Adrenal gland (tissue), 19 donors: ENCODE data around the gene DNASE1L3. TPM values are rescaled to one million over a fixed set of nuclear protein-coding genes. Genes with fewer than 3 reads are reported as not detected.

Source experiments
- DNase-seq, 7 donors: peaks; one replicate each; pipeline ENCODE4 v3.0.0-alpha.2; 2019 to 2020
- H3K27ac ChIP-seq, 5 donors: fragments of 200-600 bp; sonication (generic) in 4 of 5; 1 replicate in 3 of 5; 2 replicates in 2 of 5; pipeline versions ENCODE4 v1.5.1 to v1.8.0; 2016 to 2020; ENCODE audit warnings: mild to moderate bottlenecking in 1 of 5
- H3K27me3 ChIP-seq: fragments of 200-600 bp; 2 replicates; pipeline ENCODE4 v1.8.0; 2021
- H3K36me3 ChIP-seq, 2 donors: fragments of 200-600 bp; replicated peaks in 1 of 2; 1 replicate in 1 of 2; 2 replicates in 1 of 2; pipeline versions ENCODE4 v1.5.1 to v1.8.0; 2018 to 2022
- H3K4me1 ChIP-seq, 2 donors: fragments of 200-600 bp; replicated peaks in 1 of 2; 1 replicate in 1 of 2; 2 replicates in 1 of 2; pipeline versions ENCODE4 v1.5.1 to v1.8.0; 2018 to 2021
- H3K4me3 ChIP-seq, 4 donors: fragments of 200-600 bp; sonication (generic) in 3 of 4; one replicate each; pipeline ENCODE4 v1.5.1; 2016 to 2018
- H3K9me3 ChIP-seq, 3 donors: fragments of 200-600 bp; sonication (generic) in 1 of 3; replicated peaks in 1 of 3; 1 replicate in 2 of 3; 2 replicates in 1 of 3; pipeline versions ENCODE4 v1.5.1 to v1.8.0; 2016 to 2021
- CTCF ChIP-seq, 6 experiments: fragments of 450-650 bp in 4 of 6; fragments of 200-600 bp in 2 of 6; sonication (generic) in 1 of 6; IDR thresholded peaks; 1 replicate in 5 of 6; 2 replicates in 1 of 6; pipeline versions ENCODE4 v1.5.1 to v1.8.0; 2016 to 2021; ENCODE audit warnings: antibody characterized with exemption in 6 of 6, mild to moderate bottlenecking in 2 of 6, moderate library complexity in 1 of 6
- POLR2A ChIP-seq, 2 donors: fragments of 450-650 bp; IDR thresholded peaks; one replicate each; pipeline ENCODE4 v1.6.1; 2017; ENCODE audit warnings: antibody characterized with exemption in 2 of 2, mild to moderate bottlenecking in 2 of 2, moderate library complexity in 1 of 2
- WGBS, 4 donors: extraction: QIAGEN DNeasy Blood & Tissue Kit in 2 of 4; methylation state at CpG; one replicate each; pipeline versions ENCODE4 v1.1.5 to v1.1.7; 2013 to 2017; 5-methylcytosine and 5-hydroxymethylcytosine counted together
- intact Hi-C, 2 donors: fragments of 100-400 bp; cut with DNase I; formaldehyde crosslinking; loops; one replicate each; pipeline versions ENCODE4 v1.14.1 to v1.15.0; 2022 to 2023
- long read RNA-seq, 10 donors: library from polyadenylated mRNA in 3 of 10; unstranded in 2 of 10; stranded (forward) in 1 of 10; transcript quantifications; one replicate each; pipeline ENCODE4 v2.0.0 and lab custom pipeline, GENCODE V29; 2021 to 2026
- polyA plus RNA-seq, 3 donors: library from polyadenylated mRNA; stranded (reverse); fragments of 200-250 nt in 2 of 3; fragments of 350-450 nt in 1 of 3; fragmentation: Illumina TruSeq in 1 of 3; extraction: RNeasy Lipid Tissue Mini Kit (QIAGEN cat#74804) in 1 of 3; gene quantifications; one replicate each; pipeline ENCODE4 v1.2.3, GENCODE V29; 2013 to 2014
- total RNA-seq, 9 donors: library from RNA; depleted of rRNA in 4 of 9; stranded (reverse); fragments of >200 nt in 4 of 9; fragments of 120-200 nt in 1 of 9; fragmentation: NEBNext Ultra II Directional in 1 of 9; extraction: Animal tissue kit (Norgen Biotek cat#: 25700) in 1 of 9; gene quantifications; one replicate each; pipeline versions ENCODE4 v1.1.0 to v1.2.4, GENCODE V29; 2013 to 2023
- donor health status: healthy with polysubstance abuse.
- donor health status: Bipolar disorder and iron deficiency.
- donor health status: DM: yes; HTN: yes; CAD: no.
- donor health status: DM: no; HTN: no; CAD: no.
- donor health status: DM: no; HTN: no; CAD: no.
- donor health status: DM: yes; HTN: yes; CAD: no.

Gene DNASE1L3
- total RNA-seq: 10 to 100 TPM; 23.8 to 83.9 (median 57.9) TPM
- 10 to 100 TPM; 29.2 to 57.6 (median 46.3) TPM for polyA plus RNA-seq
- long read RNA-seq, donor 1, transcript DNASE1L3-201 (8 exons, 1,294 nt): major isoform, 36 of 50 reads
- long read RNA-seq, donor 1, partial matches to known transcripts: 0 of 50 reads
- long read RNA-seq, donor 1, other reads (novel, unspliced or antisense): 13 of 50 reads
- long read RNA-seq, donor 2, partial matches to known transcripts: 0 of 4 reads
- long read RNA-seq, donor 2, other reads (novel, unspliced or antisense): 0 of 4 reads
- long read RNA-seq, donor 3, transcript DNASE1L3-201 (8 exons, 1,294 nt): major isoform, 18 of 26 reads
- long read RNA-seq, donor 3, partial matches to known transcripts: 0 of 26 reads
- long read RNA-seq, donor 3, other reads (novel, unspliced or antisense): 8 of 26 reads
- long read RNA-seq, donor 4, transcript DNASE1L3-201 (8 exons, 1,294 nt): major isoform, 74 of 84 reads
- long read RNA-seq, donor 4, partial matches to known transcripts: 5 of 84 reads
- long read RNA-seq, donor 4, other reads (novel, unspliced or antisense): 2 of 84 reads
- long read RNA-seq, donor 5, transcript DNASE1L3-201 (8 exons, 1,294 nt): major isoform, 57 of 66 reads
- long read RNA-seq, donor 5, partial matches to known transcripts: 3 of 66 reads
- long read RNA-seq, donor 5, other reads (novel, unspliced or antisense): 2 of 66 reads
- long read RNA-seq, donor 6, transcript DNASE1L3-201 (8 exons, 1,294 nt): major isoform, 39 of 42 reads
- long read RNA-seq, donor 6, partial matches to known transcripts: 1 of 42 reads
- long read RNA-seq, donor 6, other reads (novel, unspliced or antisense): 0 of 42 reads
- long read RNA-seq, donor 7, partial matches to known transcripts: 0 of 1 reads
- long read RNA-seq, donor 7, other reads (novel, unspliced or antisense): 0 of 1 reads
- long read RNA-seq, donor 8, transcript DNASE1L3-201 (8 exons, 1,294 nt): major isoform, 21 of 24 reads
- long read RNA-seq, donor 8, partial matches to known transcripts: 0 of 24 reads
- long read RNA-seq, donor 8, other reads (novel, unspliced or antisense): 0 of 24 reads
- long read RNA-seq, donor 9, transcript DNASE1L3-201 (8 exons, 1,294 nt): major isoform, 19 of 19 reads
- long read RNA-seq, donor 9, partial matches to known transcripts: 0 of 19 reads
- long read RNA-seq, donor 9, other reads (novel, unspliced or antisense): 0 of 19 reads
- long read RNA-seq, donor 10, partial matches to known transcripts: 0 of 3 reads
- long read RNA-seq, donor 10, other reads (novel, unspliced or antisense): 0 of 3 reads

- no peaks in the 10 kb centered on the region for H3K9me3 ChIP-seq
- no peaks in the 10 kb centered on the region for H3K27me3 ChIP-seq
- WGBS, 4 donors: 59 to 74% (median 70%) methylated on average over 11 to 14 of the region's 14 CpGs
- H3K36me3 ChIP-seq: no peaks in the 10 kb centered on the region
- intact Hi-C loops: no loop called here
- no peaks in the 10 kb centered on the region for H3K4me1 ChIP-seq
- H3K27ac ChIP-seq: peak within 1 kb of the TSS in 2 of 5 donors; percentile 12 to 54
- no peak within 1 kb of the TSS for H3K4me3 ChIP-seq
- TF ChIP-seq POLR2A (IDR thresholded peaks at IDR 0.05) (no peak), CTCF (IDR thresholded peaks at IDR 0.05) (no peak)
- peak in 3 of 7 donors; percentile 16 to 62 (median 43) for DNase-seq
Observed at GRCh38 chr3:58210761-58211460, at the start of gene DNASE1L3. DNASE1L3 (minus strand) TSS chr3:58210972; CDS start chr3:58210906, 66 bp downstream.

GRCh38 chr3:58260261-58260731, 49.5 kb upstream of the DNASE1L3 start:
- Histone ChIP-seq H3K4me3 (no peak overlapping the region), H3K36me3 (peaks cover 0 to 11% of the 10 kb centered on the region in 2 donors)
- DNase-seq: no peak

GRCh38 chr3:58258392-58259055, 47.8 kb upstream of the DNASE1L3 start:
- intact Hi-C loops: no loop called here
- no peaks in the 10 kb centered on the region for H3K27me3 ChIP-seq
- DNase-seq: no peak
- H3K27ac ChIP-seq: no peak overlapping the region
- H3K4me1 ChIP-seq: peaks cover 7 to 16% of the 10 kb centered on the region in 2 donors
- H3K9me3 ChIP-seq: no peaks in the 10 kb centered on the region
- peaks cover 0 to 11% of the 10 kb centered on the region in 2 donors for H3K36me3 ChIP-seq
- no peak for TF ChIP-seq CTCF (IDR thresholded peaks at IDR 0.05)
- 89 to 95% (median 89%) methylated on average over 10 of the region's 10 CpGs for WGBS, 4 donors
- no peak overlapping the region for H3K4me3 ChIP-seq

More at GRCh38 chr3:58260261-58260731, 49.5 kb upstream of the DNASE1L3 start:
- 81 to 89% (median 88%) methylated on average over 5 to 6 of the region's 6 CpGs for WGBS, 4 donors
- no peak for TF ChIP-seq POLR2A (IDR thresholded peaks at IDR 0.05)
- no peak for TF ChIP-seq CTCF (IDR thresholded peaks at IDR 0.05)
- peaks cover 7 to 8% of the 10 kb centered on the region in 2 donors for H3K4me1 ChIP-seq
- H3K27me3 ChIP-seq: no peaks in the 10 kb centered on the region
- H3K9me3 ChIP-seq: no peaks in the 10 kb centered on the region
- intact Hi-C loops: no loop called here
- no peak overlapping the region for H3K27ac ChIP-seq
